ENCODE results near the gene EME1. TPM values are rescaled to one million over a fixed set of nuclear protein-coding genes. Genes with fewer than 3 reads are reported as not detected.

The EME1 gene
- total and polyA plus RNA-seq, 2 of the 13 experiments (the other 11 are each of a cell fraction or from before 2014, with no cell fraction given), result 20.7 to 24.6 TPM

DNA sequence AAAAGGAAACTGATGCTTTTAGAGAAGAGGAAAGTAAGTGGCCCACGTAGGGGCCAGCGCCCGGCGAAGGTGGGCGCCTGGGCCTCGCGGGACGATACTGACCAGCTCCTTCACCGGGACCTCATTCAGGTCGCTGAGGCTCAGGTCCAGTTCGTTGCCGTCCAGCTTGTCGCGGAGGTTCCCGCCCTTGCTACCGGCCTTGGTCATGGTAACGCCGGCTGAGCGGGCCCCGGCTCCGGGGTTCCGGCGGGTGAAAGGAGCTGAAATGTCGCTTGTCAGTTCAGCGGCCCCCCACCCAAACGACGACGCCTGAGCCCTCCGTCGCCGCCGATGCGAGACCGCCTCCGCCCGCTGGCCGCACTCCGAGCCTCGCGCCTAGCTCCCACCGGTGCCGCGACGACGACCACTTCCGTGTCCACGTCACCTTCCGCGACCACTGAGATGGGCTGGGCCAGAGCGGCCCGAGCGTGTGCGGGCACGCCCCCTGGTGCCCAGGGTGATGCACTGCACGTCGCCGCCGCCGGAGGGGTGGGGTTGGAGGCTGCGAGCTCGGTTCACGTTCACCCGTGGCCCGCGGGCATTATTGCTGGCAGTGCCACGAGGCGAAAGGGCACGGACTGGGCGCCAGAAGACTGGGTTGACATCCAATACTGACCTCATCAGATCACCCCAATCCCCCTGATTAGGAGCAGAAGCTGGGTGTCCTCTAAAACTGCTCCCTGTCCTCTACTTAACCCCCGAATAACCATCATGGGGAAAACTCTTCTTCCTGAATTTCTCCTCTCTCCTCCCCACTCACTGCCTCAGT lies 24.3 kb downstream of the EME1 start, which contains the start of gene LRRC59 (continued):
- TF ChIP-seq CEBPB (IDR thresholded peaks at IDR 0.05; ENCODE audit: borderline replicate concordance, low read depth, low read length) (no peak), SSRP1 (CRISPR knock-in tag; IDR thresholded peaks at IDR 0.05) (peak; percentile 95), CBX5 (CRISPR knock-in tag; IDR thresholded peaks at IDR 0.05; ENCODE audit: borderline replicate concordance) (peak; percentile 99), NFKB2 (CRISPR knock-in tag; IDR thresholded peaks at IDR 0.05; ENCODE audit: borderline replicate concordance) (peak; percentile 96; the same call in 1 of the 2 replicates), MBNL3 (CRISPR knock-in tag; conservative IDR thresholded peaks at IDR 0.05) (no peak), ZNF678 (CRISPR knock-in tag; IDR thresholded peaks at IDR 0.05) (peak; percentile 95), ZBTB7A (CRISPR knock-in tag; IDR thresholded peaks at IDR 0.05) (peak; percentile 89), ZNF225 (CRISPR knock-in tag; IDR thresholded peaks at IDR 0.05) (peak; percentile 99), ZNF761 (CRISPR knock-in tag; conservative IDR thresholded peaks at IDR 0.05) (peak; percentile 97), ZFP36L2 (CRISPR knock-in tag; IDR thresholded peaks at IDR 0.05) (no peak), HOXA3 (CRISPR knock-in tag; IDR thresholded peaks at IDR 0.05) (peak; percentile 99), KAT8 (CRISPR knock-in tag; IDR thresholded peaks at IDR 0.05) (peak; percentile 99), ELF1 (CRISPR knock-in tag; IDR thresholded peaks at IDR 0.05) (peak; percentile 100), ZNF292 (CRISPR knock-in tag; IDR thresholded peaks at IDR 0.05; ENCODE audit: borderline replicate concordance, low read depth) (no peak), POLR2AphosphoS5 (IDR thresholded peaks at IDR 0.05; ENCODE audit: low read depth, low read length) (peak; percentile 96), TEAD3 (CRISPR knock-in tag; optimal IDR thresholded peaks at IDR 0.05; ENCODE audit: borderline replicate concordance) (peak; percentile 94), SUZ12 (IDR thresholded peaks at IDR 0.05; ENCODE audit: low read depth, low read length) (no peak), NFE2L2 (IDR thresholded peaks at IDR 0.05; ENCODE audit: low read length) (peak; percentile 2; the same call in 1 of the 2 replicates), TBX2 (CRISPR knock-in tag; IDR thresholded peaks at IDR 0.05; ENCODE audit: borderline replicate concordance) (peak; percentile 97), ELF4 (CRISPR knock-in tag; IDR thresholded peaks at IDR 0.05; ENCODE audit: borderline replicate concordance) (peak; percentile 96), ZFP41 (CRISPR knock-in tag; IDR thresholded peaks at IDR 0.05; ENCODE audit: borderline replicate concordance) (peak; percentile 78), HHEX (CRISPR knock-in tag; IDR thresholded peaks at IDR 0.05) (peak; percentile 35; the same call in 1 of the 2 replicates), KAT2B (IDR thresholded peaks at IDR 0.05; ENCODE audit: borderline replicate concordance, low read depth, low read length) (no peak)
- TF ChIP-seq, protein P1, sequence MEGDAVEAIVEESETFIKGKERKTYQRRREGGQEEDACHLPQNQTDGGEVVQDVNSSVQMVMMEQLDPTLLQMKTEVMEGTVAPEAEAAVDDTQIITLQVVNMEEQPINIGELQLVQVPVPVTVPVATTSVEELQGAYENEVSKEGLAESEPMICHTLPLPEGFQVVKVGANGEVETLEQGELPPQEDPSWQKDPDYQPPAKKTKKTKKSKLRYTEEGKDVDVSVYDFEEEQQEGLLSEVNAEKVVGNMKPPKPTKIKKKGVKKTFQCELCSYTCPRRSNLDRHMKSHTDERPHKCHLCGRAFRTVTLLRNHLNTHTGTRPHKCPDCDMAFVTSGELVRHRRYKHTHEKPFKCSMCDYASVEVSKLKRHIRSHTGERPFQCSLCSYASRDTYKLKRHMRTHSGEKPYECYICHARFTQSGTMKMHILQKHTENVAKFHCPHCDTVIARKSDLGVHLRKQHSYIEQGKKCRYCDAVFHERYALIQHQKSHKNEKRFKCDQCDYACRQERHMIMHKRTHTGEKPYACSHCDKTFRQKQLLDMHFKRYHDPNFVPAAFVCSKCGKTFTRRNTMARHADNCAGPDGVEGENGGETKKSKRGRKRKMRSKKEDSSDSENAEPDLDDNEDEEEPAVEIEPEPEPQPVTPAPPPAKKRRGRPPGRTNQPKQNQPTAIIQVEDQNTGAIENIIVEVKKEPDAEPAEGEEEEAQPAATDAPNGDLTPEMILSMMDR (CRISPR knock-in tag; IDR thresholded peaks at IDR 0.05), result peak; percentile 100
- TF ChIP-seq, protein P2, sequence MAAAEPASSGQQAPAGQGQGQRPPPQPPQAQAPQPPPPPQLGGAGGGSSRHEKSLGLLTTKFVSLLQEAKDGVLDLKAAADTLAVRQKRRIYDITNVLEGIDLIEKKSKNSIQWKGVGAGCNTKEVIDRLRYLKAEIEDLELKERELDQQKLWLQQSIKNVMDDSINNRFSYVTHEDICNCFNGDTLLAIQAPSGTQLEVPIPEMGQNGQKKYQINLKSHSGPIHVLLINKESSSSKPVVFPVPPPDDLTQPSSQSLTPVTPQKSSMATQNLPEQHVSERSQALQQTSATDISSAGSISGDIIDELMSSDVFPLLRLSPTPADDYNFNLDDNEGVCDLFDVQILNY (CRISPR knock-in tag; conservative IDR thresholded peaks at IDR 0.05), result peak; percentile 89
